DLD1 (cell line): ENCODE data around the gene WDR20.
"Not testable (repeated sequence)": the region's sequence is repeated elsewhere in the genome, so short reads cannot be mapped to it uniquely, and the experiment has no call there.

Experiments used
- in situ Hi-C: cut with HindIII; loops from 2 replicates; pipeline ENCODE4 v1.10.0; 2017; ENCODE audit warnings: low sequenced_read_pairs

Gene WDR20

GRCh38 chr14:102233081-102233480, 93.4 kb downstream of the WDR20 start:
- in situ Hi-C loops: no loop called here

- in situ Hi-C loops: no loop called here
Observed at GRCh38 chr14:102234331-102235264, 94.9 kb downstream of the WDR20 start.

DNA sequence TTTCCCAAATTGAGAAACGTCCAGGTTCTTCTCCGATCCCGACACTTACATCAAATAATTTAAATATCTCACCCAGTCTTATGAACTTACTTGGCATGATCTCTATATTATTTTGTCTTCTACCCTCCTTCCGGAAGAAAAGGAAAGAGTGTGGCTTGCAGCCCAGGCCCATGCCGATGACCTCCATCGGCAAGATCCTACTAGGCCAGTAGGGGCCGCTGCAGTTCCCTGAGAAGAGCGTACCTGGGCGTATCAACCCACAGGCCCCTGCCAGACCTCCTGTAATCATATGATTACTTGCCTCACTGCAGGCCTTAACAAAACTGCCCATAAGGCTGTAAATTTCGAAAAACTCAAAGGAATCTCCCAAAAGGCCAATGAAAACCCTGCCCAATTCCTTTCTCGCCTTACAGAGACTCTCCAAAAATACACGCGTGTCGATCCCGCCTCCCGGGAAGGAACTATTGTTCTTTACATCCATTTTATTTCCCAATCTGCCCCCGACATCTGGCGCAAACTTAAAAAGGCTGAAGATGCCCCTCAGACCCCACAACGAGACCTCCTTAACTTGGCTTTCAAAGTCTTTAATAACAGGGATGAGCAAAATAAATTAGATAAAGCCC, 95.7 kb downstream of the WDR20 start:
- in situ Hi-C loops: no loop called here

- in situ Hi-C loops: no loop called here
Observed at GRCh38 chr14:102236026-102236425, 96.3 kb downstream of the WDR20 start.

- in situ Hi-C loops: no loop called here
Observed at GRCh38 chr14:102238131-102238530, 98.4 kb downstream of the WDR20 start.

GRCh38 chr14:102238766-102239165, 99.1 kb downstream of the WDR20 start:
- in situ Hi-C loops: no loop called here

GRCh38 chr14:102239231-102239630, 99.5 kb downstream of the WDR20 start:
- in situ Hi-C loops: no loop called here

- in situ Hi-C loops: not testable (repeated sequence)
Observed at GRCh38 chr14:102240481-102240880, 100.8 kb downstream of the WDR20 start.

DNA sequence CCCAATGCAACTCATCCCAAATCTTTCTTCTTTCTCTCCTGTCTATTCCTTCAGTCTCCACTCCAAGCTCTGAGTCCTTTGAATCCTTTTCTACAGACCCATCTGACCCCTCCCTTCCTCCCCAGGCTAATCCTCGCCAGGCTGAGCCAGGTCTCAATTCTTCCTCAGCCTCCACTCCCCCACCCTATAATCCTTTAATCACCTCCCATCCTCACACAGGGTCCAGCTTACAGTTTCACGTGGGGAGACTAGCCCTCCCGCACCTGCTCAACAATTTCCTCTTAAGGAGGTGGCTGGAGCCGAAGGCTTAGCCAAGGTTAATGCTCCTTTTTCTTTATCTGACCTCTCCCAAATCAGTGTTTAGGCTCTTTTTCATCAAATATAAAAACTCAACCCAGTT, 101.5 kb downstream of the WDR20 start:
- in situ Hi-C loops: no loop called here

DNA sequence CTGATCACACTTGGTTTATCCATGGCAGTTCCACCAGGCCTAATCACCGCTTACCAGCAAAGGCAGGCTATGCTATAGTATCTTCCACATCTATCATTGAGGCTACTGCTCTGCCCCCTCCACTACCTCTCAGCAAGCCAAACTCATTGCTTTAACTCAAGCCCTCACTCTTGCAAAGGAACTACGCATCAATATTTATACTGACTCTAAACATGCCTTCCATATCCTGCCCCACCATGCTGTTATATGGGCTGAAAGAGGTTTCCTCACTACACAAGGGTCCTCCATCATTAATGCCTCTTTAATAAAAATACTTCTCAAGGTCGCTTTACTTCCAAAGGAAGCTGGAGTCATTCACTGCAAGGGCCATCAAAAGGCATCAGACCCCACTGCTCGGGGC, 104.1 kb downstream of the WDR20 start:
- in situ Hi-C loops: not testable (repeated sequence)

DNA sequence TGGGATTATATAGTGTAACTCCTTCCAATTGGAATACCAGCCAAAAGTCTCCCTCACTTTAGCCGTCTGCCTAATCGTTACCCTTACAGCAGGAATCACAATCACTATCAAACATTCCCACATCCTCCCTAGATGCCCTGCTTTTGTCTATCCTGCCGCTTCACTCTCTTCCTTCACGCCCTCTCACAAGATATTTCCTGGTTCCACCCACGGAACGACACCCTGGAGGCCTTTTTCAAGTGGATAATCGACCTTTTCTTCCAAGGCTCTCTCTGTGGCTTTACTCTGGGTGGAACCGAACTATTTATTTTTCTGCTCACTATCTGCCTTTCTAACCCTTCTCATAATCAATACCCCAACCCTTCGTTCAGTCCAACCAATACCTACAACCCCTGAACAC, 106.4 kb downstream of the WDR20 start:
- in situ Hi-C loops: no loop called here

GRCh38 chr14:102248121-102248520, 108.4 kb downstream of the WDR20 start:
- in situ Hi-C loops: no loop called here

DNA sequence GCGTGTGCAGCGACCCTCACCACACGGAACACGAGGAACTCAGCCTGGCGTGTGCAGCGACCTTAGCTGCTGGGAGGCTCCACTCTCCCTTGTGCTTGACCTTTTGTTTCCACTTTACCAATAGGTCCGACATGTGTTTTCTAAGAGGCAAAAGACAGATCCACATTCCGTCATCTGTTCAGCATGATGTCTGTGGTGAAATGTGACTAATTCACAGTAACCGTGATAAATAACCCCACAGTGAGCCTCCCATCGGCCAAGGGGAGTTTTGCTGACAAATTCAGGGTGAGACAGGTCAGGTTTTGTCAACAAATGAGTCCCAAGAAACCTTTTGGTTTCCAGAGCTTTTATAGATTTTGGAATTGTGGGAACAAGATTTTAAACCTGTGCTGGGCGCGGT, 109.3 kb downstream of the WDR20 start:
- in situ Hi-C loops: no loop called here

- in situ Hi-C loops: no loop called here
Observed at GRCh38 chr14:102249981-102250380, 110.3 kb downstream of the WDR20 start.

DNA sequence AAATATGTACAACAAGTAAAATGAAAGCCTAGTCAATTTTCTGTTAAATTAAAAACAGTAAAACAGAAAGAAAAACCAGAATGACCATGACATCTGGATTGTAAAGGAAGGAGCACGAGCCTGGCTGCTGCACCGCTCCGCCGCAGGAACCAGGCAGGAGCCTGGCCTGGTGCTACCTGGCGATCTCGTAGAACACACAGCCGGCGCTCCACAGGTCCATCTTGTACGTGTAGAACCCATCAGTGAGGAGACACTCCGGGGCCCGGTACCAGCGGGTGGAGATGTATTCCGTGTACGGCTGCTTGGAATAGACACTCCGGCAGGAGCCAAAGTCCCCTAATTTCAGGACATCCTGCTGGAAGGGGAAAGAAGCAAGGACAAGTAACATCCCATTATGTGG, 110.9 kb downstream of the WDR20 start:
- in situ Hi-C loops: no loop called here

GRCh38 chr14:102251161-102251560, 111.5 kb downstream of the WDR20 start:
- in situ Hi-C loops: no loop called here

DNA sequence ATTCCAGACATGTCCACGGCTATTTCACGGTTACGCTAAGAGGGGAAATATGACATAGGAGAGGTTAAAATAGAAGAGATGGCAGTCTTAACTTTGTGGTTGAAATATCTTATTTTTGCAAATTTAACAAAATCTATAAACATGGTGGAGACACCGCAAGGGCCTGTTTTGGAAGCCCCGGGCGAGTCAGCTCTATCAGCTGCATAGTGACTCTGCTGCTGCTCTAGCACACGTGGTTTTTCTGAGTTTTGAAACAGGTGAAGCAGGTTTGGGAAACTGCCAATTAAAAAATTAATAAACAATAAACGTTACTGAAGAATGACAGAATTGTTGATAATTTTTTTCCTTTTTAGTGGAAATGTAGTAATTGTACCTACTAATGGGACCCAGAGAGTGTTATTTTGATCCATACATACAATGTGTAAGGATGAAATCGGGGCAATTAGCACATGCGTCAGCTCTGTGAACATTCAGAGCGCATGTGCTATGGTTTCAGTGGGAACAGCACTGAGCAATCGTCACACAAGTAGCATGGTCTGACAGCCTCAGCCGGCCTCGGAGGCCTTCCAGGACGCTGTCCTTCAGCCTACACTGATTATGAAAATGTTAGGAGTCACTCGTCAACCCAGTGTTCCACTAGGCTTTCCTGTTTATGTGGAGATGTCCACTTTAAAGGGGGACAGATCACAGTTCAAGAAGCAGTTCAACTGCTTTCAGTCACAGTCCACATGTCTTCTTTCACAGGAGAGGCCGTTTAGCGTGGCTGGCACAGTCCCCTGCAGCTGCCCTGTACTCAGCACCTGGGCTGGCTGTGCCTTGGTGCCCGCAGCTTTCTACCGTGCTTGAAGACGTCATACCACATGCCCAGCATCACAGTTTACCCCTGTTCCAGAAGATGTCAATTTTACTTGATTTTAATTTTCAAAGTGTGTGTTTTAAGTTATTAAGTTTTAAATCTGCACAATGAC, 113.4 kb downstream of the WDR20 start:
- in situ Hi-C loops: no loop called here

DNA sequence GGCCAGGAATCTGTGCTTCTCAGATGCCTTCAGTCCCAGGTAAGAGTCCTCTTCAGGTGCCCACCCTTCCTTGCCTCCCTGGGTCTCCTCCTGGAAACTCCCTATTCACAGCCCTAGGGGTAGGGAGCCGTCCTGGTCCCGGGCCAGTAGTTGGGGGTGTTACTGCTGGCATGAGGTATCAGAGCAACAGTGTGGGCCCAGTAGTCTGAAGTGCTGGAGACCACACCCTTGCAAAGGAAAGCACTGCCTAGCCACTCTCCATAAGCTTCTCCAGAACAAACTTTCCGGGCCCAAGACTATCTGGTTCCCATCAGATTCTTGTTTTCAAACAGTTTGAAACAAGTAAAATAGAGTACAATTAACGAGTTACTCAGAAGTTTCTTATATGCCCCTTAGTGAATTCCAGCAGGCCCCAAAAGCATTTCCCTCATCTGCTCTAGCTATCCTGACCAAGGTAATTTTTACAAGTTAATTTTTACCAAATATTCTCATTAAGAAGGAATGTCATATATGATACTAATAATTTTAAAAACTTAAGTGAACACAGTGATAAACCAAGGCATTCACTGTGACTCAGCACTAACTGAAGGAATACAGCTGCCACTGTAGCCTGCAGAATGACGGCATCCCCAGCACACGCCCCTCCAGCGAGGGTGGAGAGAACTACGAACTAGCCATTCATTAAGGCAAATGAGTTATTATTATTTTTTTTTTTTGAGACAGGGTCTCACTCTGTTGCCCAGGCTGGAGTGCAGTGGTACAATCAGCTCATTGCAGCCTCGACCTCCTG, 115.9 kb downstream of the WDR20 start:
- in situ Hi-C loops: no loop called here

DNA sequence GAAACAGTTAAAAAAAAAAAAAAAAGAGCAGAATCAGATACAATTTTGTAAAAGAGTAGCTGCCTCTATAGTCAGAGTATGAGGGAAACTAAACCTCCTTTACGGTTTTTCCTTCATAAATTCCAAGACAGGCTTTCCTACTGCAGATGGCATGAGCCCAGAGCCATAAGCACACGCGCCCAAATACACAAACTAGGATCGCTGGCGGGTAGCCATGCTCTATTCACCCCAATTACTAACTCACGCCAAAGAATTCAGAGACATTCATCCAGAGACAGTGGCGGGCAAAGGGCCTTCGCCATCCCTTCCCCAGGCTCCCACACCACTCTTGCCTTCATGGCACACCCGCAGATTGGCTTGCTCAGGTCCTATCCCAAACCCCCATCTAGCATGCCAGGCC, 117.0 kb downstream of the WDR20 start:
- in situ Hi-C loops: no loop called here

DNA sequence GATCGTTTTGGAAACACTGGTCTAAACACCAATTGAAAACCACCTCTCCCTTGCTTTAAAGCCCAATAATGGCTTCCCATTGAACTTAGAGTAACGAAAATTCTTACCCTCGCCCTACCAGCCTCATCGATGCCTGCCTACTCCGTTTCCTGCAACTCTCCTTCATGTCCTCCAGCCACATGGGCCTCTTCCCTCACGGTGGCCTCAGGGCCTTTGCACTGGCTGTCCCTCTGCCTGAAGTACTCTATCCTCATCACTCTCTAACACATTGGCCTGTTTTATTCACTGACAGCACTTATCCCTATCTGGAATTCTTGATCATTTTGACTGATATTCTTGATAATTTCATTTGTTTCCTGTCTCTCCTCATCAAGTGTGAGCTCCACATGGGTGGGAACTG, 118.4 kb downstream of the WDR20 start:
- in situ Hi-C loops: no loop called here
